ENCODE data around the gene KRTAP21-3.
"Not testable (repeated sequence)": the region's sequence is repeated elsewhere in the genome, so short reads cannot be mapped to it uniquely, and the experiment has no call there.

The KRTAP21-3 gene

DNA sequence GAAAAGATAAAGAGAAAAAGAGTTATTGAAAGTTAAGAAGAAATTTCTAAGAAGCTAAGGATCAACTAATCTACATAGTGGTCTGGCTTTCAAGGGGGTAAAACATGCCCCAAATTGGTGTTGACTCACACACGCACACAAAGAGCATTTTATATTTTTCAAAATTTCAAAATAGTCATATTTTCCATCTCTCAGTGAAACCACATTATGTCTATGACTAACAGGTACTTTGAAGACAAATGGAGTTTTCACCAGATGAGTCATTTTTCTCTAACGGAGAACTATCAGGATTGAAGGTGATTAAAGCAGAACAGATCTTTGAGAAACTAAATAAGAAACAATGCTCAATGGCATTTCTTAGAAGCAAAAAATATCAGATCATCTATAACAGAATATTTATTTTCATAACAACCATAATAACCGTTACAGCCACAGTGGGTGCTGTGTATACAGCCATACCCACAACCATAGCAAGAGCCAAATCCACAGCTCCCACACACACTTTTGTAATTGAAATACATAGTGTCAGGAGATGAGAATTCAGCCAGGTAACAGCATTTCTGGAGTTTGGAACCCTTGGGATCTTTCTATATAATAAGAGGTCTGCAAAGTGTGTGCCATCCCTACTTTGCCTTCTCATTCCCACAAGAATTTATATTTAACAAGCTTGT lies at the start of gene KRTAP21-3:
KRTAP21-3 (minus strand) TSS at position 539 of the 671 bp plus-strand sequence; CDS start at position 521, 18 bp downstream.
- no peak for DNase-seq

- no peak for DNase-seq
These were observed 42.2 kb upstream of the KRTAP21-3 start for GRCh38 chr21:30760776-30761175.

DNA sequence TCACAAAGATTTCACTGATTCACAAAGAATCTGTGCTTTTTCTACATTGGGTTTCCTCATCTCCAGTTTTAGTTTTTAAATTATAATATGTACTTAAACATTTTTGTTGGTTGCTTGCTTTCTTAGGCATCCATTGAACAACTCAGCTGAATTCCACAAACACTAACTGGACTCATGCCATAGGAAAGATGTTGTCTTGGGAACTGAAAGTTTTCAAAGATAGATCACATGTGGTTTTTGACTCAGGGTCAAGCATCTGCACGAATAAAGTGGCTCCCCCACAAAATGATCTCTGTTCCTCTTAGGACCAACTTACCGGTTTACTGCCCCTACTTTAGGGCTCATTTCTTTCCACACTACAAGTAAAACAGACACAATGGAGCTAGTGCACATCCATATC lies 39.7 kb upstream of the KRTAP21-3 start:
- DNase-seq = no peak

GRCh38 chr21:30755328-30755727 lies 36.8 kb upstream of the KRTAP21-3 start, which contains the start of gene KRTAP21-1:
Gene KRTAP21-1 (minus strand): TSS chr21:30755428. CDS start chr21:30755378, 50 bp downstream.
- not testable (repeated sequence) for DNase-seq

GRCh38 chr21:30747159-30747558 lies 28.6 kb upstream of the KRTAP21-3 start, which contains the start of gene KRTAP21-2:
Gene KRTAP21-2 (minus strand): TSS chr21:30747259. CDS start chr21:30747202, 57 bp downstream.
- no peak for DNase-seq

DNA sequence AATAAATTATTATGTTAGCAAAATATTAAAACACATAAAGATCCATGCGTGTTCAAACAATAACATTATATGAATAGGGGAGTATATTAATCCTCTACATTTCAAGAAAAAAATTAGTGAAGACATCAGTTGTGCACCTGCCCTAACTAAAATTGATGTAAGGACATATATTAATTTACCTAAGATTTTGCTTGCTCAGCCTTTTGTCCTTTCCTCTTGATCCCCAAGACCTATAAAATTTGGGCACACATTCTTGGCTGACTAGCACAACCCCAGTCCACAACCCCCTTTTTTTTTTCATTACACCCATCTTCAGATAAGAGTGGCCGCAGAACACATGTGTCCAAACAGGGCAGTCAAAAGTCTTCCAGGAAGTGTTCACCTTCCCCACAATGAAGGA lies 21.9 kb upstream of the KRTAP21-3 start:
- DNase-seq = no peak

DNA sequence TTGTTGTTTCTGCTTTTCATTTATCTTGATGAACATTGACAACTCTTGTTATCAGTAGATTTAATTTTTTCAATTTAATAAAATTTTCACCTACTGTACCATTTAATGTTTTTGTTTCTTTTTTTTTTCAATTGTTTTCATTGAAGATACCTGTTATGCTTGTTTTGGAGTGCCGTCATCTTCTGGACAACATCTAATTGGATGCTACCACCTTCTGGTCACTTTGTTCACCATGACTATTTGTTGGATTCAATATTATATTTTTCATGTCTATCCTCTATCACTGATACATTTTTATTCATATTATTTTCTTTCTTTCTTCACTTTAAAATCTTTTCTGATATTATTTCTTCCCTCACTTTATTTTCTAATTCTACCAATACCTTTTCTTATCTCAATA lies 14.4 kb upstream of the KRTAP21-3 start:
- no peak for DNase-seq

GRCh38 chr21:30726726-30727125 lies 8.1 kb upstream of the KRTAP21-3 start:
- no peak for DNase-seq

DNA sequence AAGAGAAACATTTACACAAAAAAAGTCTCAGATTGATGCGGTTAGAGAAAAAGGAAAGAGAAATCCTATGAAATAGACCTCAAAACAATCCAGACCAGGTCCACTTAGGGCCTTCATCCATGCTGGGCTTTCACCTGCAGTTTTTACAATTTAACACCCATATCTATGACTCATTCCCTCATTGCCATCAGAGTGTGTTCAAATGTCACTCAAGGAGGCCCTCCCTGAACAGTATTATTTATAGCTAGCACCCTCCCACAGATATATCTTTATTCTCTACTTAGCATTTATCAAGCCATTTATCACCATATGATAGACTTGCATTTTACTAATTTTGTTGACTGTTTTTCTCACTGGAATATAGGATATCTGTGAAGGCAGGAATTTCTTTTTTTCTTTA lies 824 bp upstream of the KRTAP21-3 start:
- DNase-seq = no peak

DNA sequence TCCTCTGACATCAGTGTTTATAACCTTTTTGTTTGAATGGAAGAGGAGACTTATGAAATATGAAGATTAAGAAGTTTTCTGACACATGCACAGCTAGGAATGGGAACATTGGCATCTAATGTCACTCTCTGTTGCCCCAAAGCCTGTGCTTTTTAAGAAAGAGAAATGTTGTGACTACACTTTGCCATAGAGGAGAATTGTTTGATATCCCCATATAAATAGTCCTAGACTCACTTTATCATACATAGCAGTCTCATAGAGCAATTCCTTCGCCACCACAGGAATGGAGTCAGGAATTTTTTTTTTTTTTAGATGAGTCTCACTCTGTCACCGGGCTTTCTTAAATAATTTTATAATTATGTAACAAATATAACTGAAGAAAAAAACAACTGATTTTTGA lies 1.5 kb downstream of the KRTAP21-3 start:
- no peak for DNase-seq

- no peak for DNase-seq
These were observed 3.6 kb downstream of the KRTAP21-3 start for GRCh38 chr21:30714946-30715345.

- DNase-seq = no peak
These were observed 4.1 kb downstream of the KRTAP21-3 start for GRCh38 chr21:30714456-30714855.

DNA sequence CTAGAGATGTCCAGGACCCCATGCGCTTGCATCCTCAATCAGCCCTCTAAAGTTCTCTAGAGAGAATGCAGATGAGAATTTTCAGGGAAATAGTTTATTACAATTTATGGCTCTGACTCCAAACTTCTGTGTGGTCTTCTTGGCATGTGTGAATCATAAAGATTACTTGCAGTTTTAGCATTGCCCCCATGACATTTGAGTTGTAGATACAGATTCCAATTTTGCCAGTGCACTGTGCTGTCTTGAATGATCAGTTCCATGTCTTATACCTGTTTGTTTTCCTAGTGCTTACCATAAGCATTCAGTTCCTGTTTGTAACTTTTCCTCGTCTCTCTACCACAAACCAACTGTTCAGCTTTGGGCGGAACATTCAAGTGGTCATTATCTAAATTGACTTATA lies 4.8 kb downstream of the KRTAP21-3 start:
- no peak for DNase-seq

DNA sequence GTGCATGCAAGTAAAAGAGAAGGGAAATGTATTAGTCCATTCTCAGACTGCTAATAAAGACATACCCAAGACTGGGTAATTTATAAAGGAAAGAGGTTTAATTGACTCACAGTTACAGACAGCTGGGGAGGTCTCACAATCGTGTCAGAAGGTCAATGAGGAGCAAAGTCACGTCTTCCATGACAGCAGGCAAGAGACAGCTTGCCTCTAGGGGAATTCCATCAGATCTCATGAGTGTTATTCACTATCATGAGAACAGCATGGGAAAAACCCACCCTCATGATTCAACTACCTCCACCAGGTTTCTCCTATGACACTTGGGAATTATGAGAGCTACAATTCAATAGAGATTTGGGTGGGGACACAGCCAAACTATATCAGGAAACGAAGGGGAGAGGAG lies 8.1 kb downstream of the KRTAP21-3 start:
- DNase-seq = no peak

GRCh38 chr21:30707409-30707808 lies 11.2 kb downstream of the KRTAP21-3 start:
- no peak for DNase-seq

- DNase-seq = no peak
These were observed 22.6 kb downstream of the KRTAP21-3 start for GRCh38 chr21:30695956-30696355.

GRCh38 chr21:30689822-30690221 lies 28.8 kb downstream of the KRTAP21-3 start:
- DNase-seq = no peak

- DNase-seq = no peak
These were observed 34.1 kb downstream of the KRTAP21-3 start for GRCh38 chr21:30684506-30684905.

GRCh38 chr21:30680586-30680985 lies 38.0 kb downstream of the KRTAP21-3 start:
- no peak for DNase-seq

GRCh38 chr21:30676737-30677136 lies 41.8 kb downstream of the KRTAP21-3 start:
- no peak for DNase-seq

GRCh38 chr21:30674312-30674711 lies 44.3 kb downstream of the KRTAP21-3 start:
- DNase-seq = no peak

- DNase-seq = no peak
These were observed 45.5 kb downstream of the KRTAP21-3 start for GRCh38 chr21:30672985-30673650.

DNA sequence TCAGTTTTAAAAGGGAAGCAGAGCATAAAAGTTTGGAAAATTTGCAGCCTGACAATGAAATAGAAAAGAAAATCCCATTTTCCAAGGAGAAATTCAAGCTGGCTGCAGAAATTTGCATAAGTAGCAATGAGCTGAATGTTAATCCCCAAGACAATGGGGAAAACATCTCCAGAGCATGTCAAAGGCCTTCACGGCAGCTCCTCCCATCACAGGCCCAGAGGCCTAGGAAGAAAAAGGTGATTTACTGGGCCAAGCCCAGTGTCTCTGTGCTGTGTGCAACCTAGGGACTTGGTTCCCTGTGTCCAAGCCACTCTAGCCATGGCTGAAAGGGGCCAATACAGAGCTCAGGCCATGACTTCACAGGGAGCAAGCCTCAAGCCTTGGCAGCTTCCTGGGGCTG lies 49.8 kb downstream of the KRTAP21-3 start:
- no peak for DNase-seq
